ENCODE measurements around the gene SFT2D3.

Gene SFT2D3

GRCh38 chr2:127664895-127665225, 36.4 kb upstream of the SFT2D3 start:
- DNase-seq: no peak

GRCh38 chr2:127665267-127665893, 35.9 kb upstream of the SFT2D3 start:
- no peak for DNase-seq

GRCh38 chr2:127669056-127669455, 32.2 kb upstream of the SFT2D3 start:
- DNase-seq: no peak

- DNase-seq: peak; percentile 57
Observed at GRCh38 chr2:127670055-127670956, 31.0 kb upstream of the SFT2D3 start.

- DNase-seq: no peak
Observed at GRCh38 chr2:127670957-127671290, 30.4 kb upstream of the SFT2D3 start.

- no peak for DNase-seq
Observed at GRCh38 chr2:127671557-127672302, 29.6 kb upstream of the SFT2D3 start.

DNA sequence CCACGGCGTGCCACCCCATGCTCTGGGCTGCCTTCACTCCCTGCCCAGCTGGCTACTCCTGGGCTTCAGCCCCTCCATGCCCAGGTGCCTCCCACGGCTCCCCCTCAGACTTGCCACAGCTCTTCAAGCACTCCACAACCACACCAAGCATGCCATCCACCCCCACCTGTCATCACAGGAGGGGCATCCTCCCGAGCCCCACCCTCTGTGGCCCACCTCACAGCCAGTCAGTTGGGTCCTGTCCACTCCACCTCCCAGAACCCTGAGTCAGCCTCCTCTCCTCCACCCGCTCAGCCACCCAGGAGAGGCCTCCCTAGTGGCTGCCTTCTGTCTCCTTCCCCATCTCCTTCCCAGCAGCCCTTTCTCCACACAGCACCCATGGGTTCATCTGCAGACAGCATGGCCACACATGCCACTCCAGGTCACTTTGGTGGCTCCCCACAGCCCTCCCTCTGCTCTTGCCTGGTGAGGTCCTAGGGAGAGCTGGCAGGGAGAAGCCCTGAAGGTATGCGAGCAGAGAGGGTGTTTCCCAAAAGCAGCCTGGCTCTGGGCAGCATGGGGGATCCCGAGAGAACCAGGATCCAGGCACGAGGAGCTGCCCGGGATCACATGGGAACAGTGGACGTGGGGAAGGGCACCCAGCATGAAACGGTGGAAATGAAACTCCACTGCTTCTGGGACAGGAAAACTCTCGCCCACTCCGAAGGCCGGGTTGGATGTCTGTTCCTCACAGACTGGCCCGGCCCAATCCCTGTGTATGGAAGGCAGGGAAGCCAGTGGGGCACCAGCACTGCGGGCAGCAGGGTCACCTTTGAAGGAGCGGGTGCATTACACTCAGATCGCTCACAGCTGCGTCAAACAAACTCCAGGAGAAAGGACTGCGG, 28.7 kb upstream of the SFT2D3 start:
- DNase-seq: no peak

- DNase-seq: no peak
Observed at GRCh38 chr2:127673291-127674069, 27.8 kb upstream of the SFT2D3 start.

GRCh38 chr2:127674241-127675209, 26.8 kb upstream of the SFT2D3 start:
- DNase-seq: peak; percentile 40

- peak; percentile 68 for DNase-seq
Observed at GRCh38 chr2:127675331-127676261, 25.7 kb upstream of the SFT2D3 start, which contains the start of gene LIMS2. LIMS2 (minus strand) TSS chr2:127675530; CDS start chr2:127675024, 506 bp downstream.

DNA sequence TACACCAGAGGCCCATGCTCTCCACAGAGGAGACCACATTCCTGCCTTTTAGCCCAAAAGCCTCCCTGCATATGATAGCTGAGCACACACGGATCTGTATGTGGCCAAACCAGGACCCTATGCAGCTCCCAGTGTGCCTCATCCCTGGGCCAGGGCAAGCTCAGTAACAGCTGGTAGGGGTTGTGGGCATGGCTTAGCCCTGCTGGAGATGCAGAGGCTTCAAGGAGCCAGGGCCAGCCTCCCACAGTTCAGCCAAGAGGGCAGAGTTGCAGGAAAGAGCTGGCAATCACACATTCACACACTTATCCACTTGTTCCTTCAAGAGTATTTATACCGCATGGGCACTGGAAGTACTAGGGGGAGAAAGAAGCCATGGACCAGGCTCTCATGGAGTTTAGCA, 24.4 kb upstream of the SFT2D3 start:
- no peak for DNase-seq

DNA sequence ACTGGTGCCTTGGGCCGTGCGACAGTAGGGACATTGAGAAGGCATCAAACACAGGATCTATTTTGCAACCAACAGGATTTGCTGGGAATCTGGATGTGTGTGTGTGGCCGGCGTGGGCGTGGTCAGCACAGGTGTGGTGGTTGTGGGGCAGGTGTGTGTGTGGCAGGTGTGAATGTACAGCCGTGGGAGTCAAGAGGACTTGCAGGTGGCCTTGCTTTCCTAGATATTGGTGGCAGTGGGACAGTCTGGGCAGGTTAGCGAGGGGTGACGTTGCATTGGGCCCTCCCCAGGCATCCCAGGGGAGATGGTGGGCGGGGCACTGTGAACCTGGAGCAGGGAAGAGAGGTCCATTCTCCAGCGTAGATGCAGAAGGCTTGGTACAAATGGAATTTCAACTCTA, 22.8 kb upstream of the SFT2D3 start:
- no peak for DNase-seq

DNA sequence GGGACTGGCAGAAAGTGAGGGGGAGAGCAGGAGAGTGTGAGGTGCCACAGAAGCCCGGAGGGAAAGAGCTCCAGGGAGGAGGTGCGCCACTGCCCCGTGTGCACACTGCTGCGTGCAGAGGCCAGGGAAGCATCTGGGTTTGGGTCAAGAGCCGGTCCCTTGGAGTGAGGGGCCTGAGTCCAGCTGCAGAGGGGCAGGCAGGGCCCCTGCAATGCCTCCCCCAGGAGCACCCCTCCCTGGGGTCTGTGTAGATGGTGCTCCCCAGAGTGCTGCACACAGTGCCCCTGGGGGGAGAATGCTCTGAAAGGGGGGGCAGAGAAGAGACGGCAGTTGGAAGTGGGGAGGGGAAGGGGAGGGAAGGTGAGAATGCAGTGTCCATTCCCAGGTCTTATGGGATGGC, 22.3 kb upstream of the SFT2D3 start:
- DNase-seq: no peak

DNA sequence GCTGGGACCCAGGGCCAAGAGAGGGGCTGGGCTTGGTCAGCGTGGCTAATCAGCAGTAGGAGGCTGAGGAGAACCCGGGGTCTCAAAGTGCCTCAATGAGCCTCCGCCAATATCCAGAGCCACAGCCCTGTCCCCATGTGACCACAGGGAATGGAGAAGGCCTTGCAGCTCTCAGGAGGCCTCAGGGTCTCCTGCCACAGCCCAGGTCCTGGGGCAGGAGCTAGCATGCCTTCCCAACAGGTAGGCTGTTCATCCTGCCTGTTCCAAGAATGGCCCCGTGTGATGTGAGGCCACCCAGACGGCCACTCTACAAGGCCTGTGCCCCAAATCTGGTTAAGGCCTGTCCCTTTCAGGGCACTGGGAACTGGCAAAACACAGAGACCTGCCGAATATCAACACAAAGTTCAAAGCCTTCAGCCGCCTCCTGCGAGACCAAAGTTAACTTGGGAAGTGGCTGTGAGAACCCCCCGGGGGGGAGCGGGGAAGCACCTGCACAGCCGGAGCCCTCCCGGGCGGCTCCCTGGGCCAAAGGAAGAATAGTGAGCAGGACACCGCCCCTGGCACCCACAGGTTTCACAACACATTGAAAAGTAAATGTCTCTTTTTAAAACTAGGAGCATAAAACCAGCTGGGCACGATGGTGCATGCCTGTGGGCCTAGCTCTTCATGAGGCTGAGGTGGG, 21.5 kb upstream of the SFT2D3 start:
- no peak for DNase-seq

- DNase-seq: no peak
Observed at GRCh38 chr2:127680706-127681287, 20.5 kb upstream of the SFT2D3 start.

- DNase-seq: no peak
Observed at GRCh38 chr2:127681288-127681804, 20.0 kb upstream of the SFT2D3 start.

DNA sequence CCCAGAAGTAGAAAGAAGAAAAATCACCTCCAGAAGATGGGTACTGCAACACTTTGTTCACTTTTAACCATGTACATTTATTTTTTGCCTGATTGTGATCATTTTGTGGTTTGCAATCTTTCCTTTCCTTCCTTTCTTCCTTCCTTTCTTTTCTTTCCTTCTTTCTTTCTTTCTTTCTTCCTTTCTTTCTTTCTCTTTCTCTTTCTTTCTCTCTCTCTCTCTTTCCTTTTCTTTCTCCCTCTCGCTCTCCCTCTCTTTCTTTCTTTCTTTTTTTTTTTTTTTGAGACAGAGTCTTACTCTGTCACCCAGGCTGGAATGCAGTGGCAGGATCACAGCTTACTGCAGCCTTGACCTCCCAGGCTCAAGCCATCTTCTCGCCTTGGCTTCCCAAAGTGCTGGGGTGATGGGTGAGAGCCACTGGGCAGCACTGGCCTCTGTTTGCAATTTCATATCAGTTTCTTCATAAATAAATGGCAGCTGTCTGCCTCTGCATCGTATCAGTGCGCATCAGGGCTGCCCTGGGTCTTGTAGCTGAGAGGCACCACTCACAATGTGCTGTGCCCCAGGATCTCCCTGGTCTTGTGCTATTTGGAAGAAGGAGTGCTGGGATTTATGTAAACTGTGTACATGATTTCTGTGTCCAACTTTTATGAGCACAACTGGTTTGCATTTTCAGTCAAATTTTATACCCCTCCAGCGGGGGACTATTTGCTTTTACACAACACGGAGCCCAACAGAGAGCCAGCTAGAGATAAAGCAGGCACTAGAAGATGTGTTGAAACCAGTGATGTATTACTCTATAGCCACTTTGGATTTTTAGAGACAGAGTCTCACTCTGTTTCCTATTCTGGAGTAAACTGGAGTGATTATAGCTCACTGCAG, 19.1 kb upstream of the SFT2D3 start:
- DNase-seq: no peak

Data from EL (cell line).